ENCODE measurements around the gene BRD3OS. TPM values are rescaled to one million over a fixed set of nuclear protein-coding genes. Genes with fewer than 3 reads are reported as not detected.
"Not testable (repeated sequence)": the region's sequence is repeated elsewhere in the genome, so short reads cannot be mapped to it uniquely, and the experiment has no call there.

BRD3OS gene
- total RNA-seq, 3 donors from 2014 or later: 11.1 to 14.4 (median 11.4) TPM

GRCh38 chr9:134069480-134070399 lies 44.5 kb downstream of the BRD3OS start:
- H3K4me3 ChIP-seq: peak overlapping the region in 1 of 3 donors; percentile 99
- intact Hi-C loops (cut with DNase I; ENCODE audit: low total_unique reads): no loop called here
- TF ChIP-seq POLR2AphosphoS5 (IDR thresholded peaks at IDR 0.05): no peak
- TF ChIP-seq CTCF (IDR thresholded peaks at IDR 0.05): no peak
- no peak for TF ChIP-seq POLR2A (IDR thresholded peaks at IDR 0.05)
- H3K4me1 ChIP-seq: peaks cover 4 to 6% of the 10 kb centered on the region in 2 donors
- DNase-seq (ENCODE audit: low spot score in 2 of 2): no peak
- H3K9me3 ChIP-seq: no peaks in the 10 kb centered on the region
- no peaks in the 10 kb centered on the region for H3K36me3 ChIP-seq
- H3K27me3 ChIP-seq: no peaks in the 10 kb centered on the region
- no peak overlapping the region for H3K27ac ChIP-seq

GRCh38 chr9:134071149-134071548 lies 45.9 kb downstream of the BRD3OS start:
- Histone ChIP-seq H3K4me3 (no peak overlapping the region), H3K27me3 (no peaks in the 10 kb centered on the region), H3K4me1 (peaks cover 0 to 2% of the 10 kb centered on the region in 2 donors), H3K36me3 (no peaks in the 10 kb centered on the region), H3K27ac (no peak overlapping the region), H3K9me3 (no peaks in the 10 kb centered on the region)
- intact Hi-C loops (cut with DNase I; ENCODE audit: low total_unique reads): no loop called here
- DNase-seq (ENCODE audit: low spot score in 2 of 2): no peak
- no peak for TF ChIP-seq POLR2AphosphoS5 (IDR thresholded peaks at IDR 0.05)
- TF ChIP-seq CTCF (IDR thresholded peaks at IDR 0.05): no peak
- no peak for TF ChIP-seq POLR2A (IDR thresholded peaks at IDR 0.05)

- H3K9me3 ChIP-seq; H3K27ac ChIP-seq; H3K27me3 ChIP-seq; intact Hi-C loops (cut with DNase I; ENCODE audit: low total_unique reads); DNase-seq (ENCODE audit: low spot score in 2 of 2); H3K36me3 ChIP-seq; H3K4me1 ChIP-seq; H3K4me3 ChIP-seq: not testable (repeated sequence)
These were observed 47.4 kb downstream of the BRD3OS start for GRCh38 chr9:134072683-134073082.

GRCh38 chr9:134073500-134073899 lies 48.2 kb downstream of the BRD3OS start:
- H3K4me1 ChIP-seq: no peaks in the 10 kb centered on the region
- H3K36me3 ChIP-seq: no peaks in the 10 kb centered on the region
- H3K27me3 ChIP-seq: no peaks in the 10 kb centered on the region
- intact Hi-C loops (cut with DNase I; ENCODE audit: low total_unique reads): no loop called here
- H3K9me3 ChIP-seq: peaks cover 4 to 5% of the 10 kb centered on the region in 2 donors
- H3K4me3 ChIP-seq: no peak overlapping the region
- DNase-seq (ENCODE audit: low spot score in 2 of 2): no peak
- TF ChIP-seq CTCF (IDR thresholded peaks at IDR 0.05) (no peak), POLR2A (IDR thresholded peaks at IDR 0.05) (no peak), POLR2AphosphoS5 (IDR thresholded peaks at IDR 0.05) (no peak)
- no peak overlapping the region for H3K27ac ChIP-seq

- H3K27ac ChIP-seq; intact Hi-C loops (cut with DNase I; ENCODE audit: low total_unique reads); H3K36me3 ChIP-seq; H3K4me1 ChIP-seq; H3K4me3 ChIP-seq; H3K27me3 ChIP-seq: not testable (repeated sequence)
- peak in 1 of 2 donors; percentile 25 for DNase-seq (ENCODE audit: low spot score in 2 of 2)
- peaks cover 5 to 11% of the 10 kb centered on the region in 2 donors for H3K9me3 ChIP-seq
These were observed 50.4 kb downstream of the BRD3OS start for GRCh38 chr9:134075689-134076088.

GRCh38 chr9:134076644-134077043 lies 51.4 kb downstream of the BRD3OS start:
- intact Hi-C loops (cut with DNase I; ENCODE audit: low total_unique reads): no loop called here
- peaks cover 5 to 11% of the 10 kb centered on the region in 2 donors for H3K9me3 ChIP-seq
- H3K27ac ChIP-seq: no peak overlapping the region
- no peaks in the 10 kb centered on the region for H3K4me1 ChIP-seq
- H3K36me3 ChIP-seq: no peaks in the 10 kb centered on the region
- peak in 1 of 2 donors; percentile 9 for DNase-seq (ENCODE audit: low spot score in 2 of 2)
- no peak overlapping the region for H3K4me3 ChIP-seq
- no peaks in the 10 kb centered on the region for H3K27me3 ChIP-seq
- no peak for TF ChIP-seq POLR2A (IDR thresholded peaks at IDR 0.05)

Other genes starting within 250 kb of the BRD3OS start
- gene VAV2, start 33.2 kb upstream of the BRD3OS start, total RNA-seq: 1 to 10 TPM; 5.3 to 9.5 (median 8.8) TPM
- 10 to 100 TPM; 21.6 to 26.2 (median 24.6) TPM for gene BRD3, start 42.5 kb downstream of the BRD3OS start, total RNA-seq
- gene WDR5, start 110.6 kb downstream of the BRD3OS start, total RNA-seq: 10 to 100 TPM; 16.0 to 17.7 (median 17.4) TPM
- gene RNU6ATAC, start 139.1 kb downstream of the BRD3OS start, total RNA-seq: not detected

Data from breast epithelium (tissue), 4 donors.